ENCODE measurements around the gene HSD3B2.

DNA sequence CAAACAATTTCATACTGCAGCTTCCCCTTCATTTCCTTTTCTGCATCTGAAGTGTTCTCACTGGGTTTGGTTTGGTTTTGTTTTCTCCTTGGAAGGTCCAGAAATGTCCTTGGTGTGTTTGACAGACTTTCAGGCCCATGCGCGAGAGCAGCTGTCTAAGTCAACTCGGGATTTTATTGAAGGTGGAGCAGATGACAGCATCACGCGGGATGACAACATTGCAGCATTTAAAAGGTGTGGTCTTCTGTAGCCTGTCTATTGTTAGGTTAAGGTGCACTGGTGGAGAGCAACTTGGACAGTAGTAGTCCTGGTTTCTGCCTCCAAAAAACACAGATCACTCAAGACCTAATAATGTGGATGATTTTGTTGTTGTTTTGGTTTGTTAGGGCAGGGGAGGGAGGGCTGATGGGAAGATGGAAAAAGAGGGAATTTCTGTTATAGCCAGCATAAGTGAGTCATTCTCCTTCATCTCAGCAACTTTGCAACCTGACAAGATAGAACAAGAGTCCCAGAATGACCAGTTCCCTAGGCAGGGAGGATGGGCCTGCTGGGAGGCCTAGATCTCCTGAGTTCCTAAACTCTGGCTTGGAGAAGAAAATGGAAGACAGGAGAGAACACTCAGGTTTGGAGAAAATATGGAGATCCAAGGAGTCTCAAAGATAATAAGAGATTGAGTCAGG lies 33.8 kb upstream of the HSD3B2 start:
- TF ChIP-seq, protein P1, sequence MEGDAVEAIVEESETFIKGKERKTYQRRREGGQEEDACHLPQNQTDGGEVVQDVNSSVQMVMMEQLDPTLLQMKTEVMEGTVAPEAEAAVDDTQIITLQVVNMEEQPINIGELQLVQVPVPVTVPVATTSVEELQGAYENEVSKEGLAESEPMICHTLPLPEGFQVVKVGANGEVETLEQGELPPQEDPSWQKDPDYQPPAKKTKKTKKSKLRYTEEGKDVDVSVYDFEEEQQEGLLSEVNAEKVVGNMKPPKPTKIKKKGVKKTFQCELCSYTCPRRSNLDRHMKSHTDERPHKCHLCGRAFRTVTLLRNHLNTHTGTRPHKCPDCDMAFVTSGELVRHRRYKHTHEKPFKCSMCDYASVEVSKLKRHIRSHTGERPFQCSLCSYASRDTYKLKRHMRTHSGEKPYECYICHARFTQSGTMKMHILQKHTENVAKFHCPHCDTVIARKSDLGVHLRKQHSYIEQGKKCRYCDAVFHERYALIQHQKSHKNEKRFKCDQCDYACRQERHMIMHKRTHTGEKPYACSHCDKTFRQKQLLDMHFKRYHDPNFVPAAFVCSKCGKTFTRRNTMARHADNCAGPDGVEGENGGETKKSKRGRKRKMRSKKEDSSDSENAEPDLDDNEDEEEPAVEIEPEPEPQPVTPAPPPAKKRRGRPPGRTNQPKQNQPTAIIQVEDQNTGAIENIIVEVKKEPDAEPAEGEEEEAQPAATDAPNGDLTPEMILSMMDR (IDR thresholded peaks at IDR 0.05) = no peak
- no peak for TF ChIP-seq POLR2A (IDR thresholded peaks at IDR 0.05)
